ENCODE measurements around the gene KHDC3L. TPM values are rescaled to one million over a fixed set of nuclear protein-coding genes. Genes with fewer than 3 reads are reported as not detected.

The KHDC3L gene
- total RNA-seq, 1 experiment from 2014 or later, result not detected

Other genes starting within 250 kb of the KHDC3L start
- gene KHDC1L, start 137.2 kb upstream of the KHDC3L start, total RNA-seq (2014; rRNA removed), result not detected in 2 replicates
- 3.1 and 4.8 TPM in 2 replicates for gene KHDC1, start 99.5 kb upstream of the KHDC3L start, total RNA-seq (2014; rRNA removed)
- gene DPPA5, start 8.4 kb upstream of the KHDC3L start, total RNA-seq (2014; rRNA removed), result not detected in 2 replicates
- gene OOEP, start 7.2 kb downstream of the KHDC3L start, total RNA-seq (2014; rRNA removed), result not detected in 2 replicates
- gene DDX43, start 32.2 kb downstream of the KHDC3L start, total RNA-seq (2014; rRNA removed), result not detected in 2 replicates
- gene CGAS, start 89.6 kb downstream of the KHDC3L start, total RNA-seq (2014; rRNA removed), result 15.0 and 16.7 TPM in 2 replicates
- 26.1 and 26.2 TPM in 2 replicates for gene MTO1, start 99.1 kb downstream of the KHDC3L start, total RNA-seq (2014; rRNA removed)
- 9,526 and 10,102 TPM in 2 replicates for gene EEF1A1, start 158.4 kb downstream of the KHDC3L start, total RNA-seq (2014; rRNA removed)

Measured in LHCN-M2 (cell line).